ENCODE measurements around the gene CFC1B. TPM values are rescaled to one million over a fixed set of nuclear protein-coding genes. Genes with fewer than 3 reads are reported as not detected.

Gene CFC1B
- total RNA-seq, 8 experiments from 2014 or later = 2.3 TPM; not detected in 7

Other genes starting within 250 kb of the CFC1B start
- 100 to 1,000 TPM in 2 of 8 experiments, 10 to 100 TPM in 6; 62.2 to 107 (median 94.8) TPM for gene IMP4, start 178.3 kb upstream of the CFC1B start, total RNA-seq
- 10 to 100 TPM; 11.7 to 34.2 (median 17.7) TPM for gene PTPN18, start 165.2 kb upstream of the CFC1B start, total RNA-seq
- gene POTEI, start 11.9 kb upstream of the CFC1B start, total RNA-seq = 1 to 10 TPM in 1 of 8 experiments, under 1 TPM in 7; 0.08 to 2.7 (median 0.11) TPM
- gene CFC1, start 78.4 kb downstream of the CFC1B start, total RNA-seq = 10 to 100 TPM in 1 of 8 experiments, 1 to 10 TPM in 3, under 1 TPM in 3, not detected in 1; 0.38 to 99.9 (median 2.6) TPM
- gene POTEJ, start 90.2 kb downstream of the CFC1B start, total RNA-seq = under 1 TPM in 3 of 8 experiments, not detected in 5; 0.14 to 0.50 (median 0.20) TPM
- gene GPR148, start 207.8 kb downstream of the CFC1B start, total RNA-seq = under 1 TPM in 6 of 8 experiments, not detected in 2; 0.16 to 0.66 (median 0.30) TPM
- 10 to 100 TPM in 2 of 8 experiments, 1 to 10 TPM in 3, under 1 TPM in 3; 0.09 to 11.3 (median 8.3) TPM for gene AMER3, start 234.3 kb downstream of the CFC1B start, total RNA-seq

All from motor neuron (in vitro differentiated cells).